Measurements from ENCODE around the gene GCM1. TPM values are rescaled to one million over a fixed set of nuclear protein-coding genes. Genes with fewer than 3 reads are reported as not detected.

Gene GCM1
- total RNA-seq, 1 donor from 2014 or later, result 0.29 TPM

- TF ChIP-seq CTCF (IDR thresholded peaks at IDR 0.05), result no peak
- Mint-ChIP-seq H3K27me3 (no peaks in the 10 kb centered on the region), H3K4me1 (no peaks in the 10 kb centered on the region), H3K9me3 (peaks cover 2% of the 10 kb centered on the region), H3K36me3 (ENCODE audit: low read depth) (no peaks in the 10 kb centered on the region), H3K27ac (no peak overlapping the region), H3K4me3 (no peak overlapping the region)
- CTCF ChIA-PET, result interaction anchor here (0.6 kb wide), 1 partner anchor 543 kb away, joined by 4 read pairs; no protein-coding TSS in a partner anchor
- DNase-seq (no peak), ATAC-seq (ENCODE audit: low read depth) (no peak)
- intact Hi-C loops (cut with micrococcal nuclease), result no loop called here
- POLR2A ChIA-PET, result no interaction called here
Measured at GRCh38 chr6:53112404-53112803, 36.2 kb downstream of the GCM1 start.

- Mint-ChIP-seq H3K27ac (no peak overlapping the region), H3K9me3 (peaks cover 2% of the 10 kb centered on the region), H3K4me1 (no peaks in the 10 kb centered on the region), H3K4me3 (no peak overlapping the region), H3K27me3 (no peaks in the 10 kb centered on the region), H3K36me3 (ENCODE audit: low read depth) (no peaks in the 10 kb centered on the region)
- TF ChIP-seq CTCF (IDR thresholded peaks at IDR 0.05), result no peak
- POLR2A ChIA-PET, result no interaction called here
- DNase-seq (no peak), ATAC-seq (ENCODE audit: low read depth) (no peak)
- intact Hi-C loops (cut with micrococcal nuclease), result no loop called here
- CTCF ChIA-PET, result no interaction called here
Measured at GRCh38 chr6:53111865-53112264, 36.8 kb downstream of the GCM1 start.

- ATAC-seq (ENCODE audit: low read depth) (no peak), DNase-seq (no peak)
- no peak for TF ChIP-seq CTCF (IDR thresholded peaks at IDR 0.05)
- Mint-ChIP-seq H3K27ac (no peak overlapping the region), H3K27me3 (no peaks in the 10 kb centered on the region), H3K4me3 (no peak overlapping the region), H3K4me1 (no peaks in the 10 kb centered on the region), H3K36me3 (ENCODE audit: low read depth) (no peaks in the 10 kb centered on the region), H3K9me3 (no peaks in the 10 kb centered on the region)
- intact Hi-C loops (cut with micrococcal nuclease), result no loop called here
- ChIA-PET POLR2A (no interaction called here), CTCF (no interaction called here)
Measured at GRCh38 chr6:53109612-53110011, 39.0 kb downstream of the GCM1 start.

GRCh38 chr6:53107091-53107490 is 41.5 kb downstream of the GCM1 start:
- TF ChIP-seq CTCF (IDR thresholded peaks at IDR 0.05), result no peak
- Mint-ChIP-seq H3K27ac (no peak overlapping the region), H3K4me3 (no peak overlapping the region), H3K36me3 (ENCODE audit: low read depth) (peaks cover 6% of the 10 kb centered on the region), H3K9me3 (no peaks in the 10 kb centered on the region), H3K27me3 (no peaks in the 10 kb centered on the region), H3K4me1 (no peaks in the 10 kb centered on the region)
- CTCF ChIA-PET, result no interaction called here
- ATAC-seq (ENCODE audit: low read depth) (no peak), DNase-seq (no peak)
- POLR2A ChIA-PET, result no interaction called here
- intact Hi-C loops (cut with micrococcal nuclease), result no loop called here

GRCh38 chr6:53104916-53105315 is 43.7 kb downstream of the GCM1 start:
- intact Hi-C loops (cut with micrococcal nuclease), result loop anchor here (1.0 kb wide), 3 partner anchors 379 to 623 kb away; no protein-coding TSS in a partner anchor
- no peak for ATAC-seq (ENCODE audit: low read depth)
- peaks cover 23% of the 10 kb centered on the region for H3K36me3 Mint-ChIP-seq (ENCODE audit: low read depth)
- no peak overlapping the region for H3K27ac Mint-ChIP-seq
- CTCF ChIA-PET, result interaction anchor here (1.0 to 1.2 kb wide), 2 partner anchors 379 kb away, joined by 3 to 4 read pairs; no protein-coding TSS in a partner anchor
- H3K4me1 Mint-ChIP-seq, result no peaks in the 10 kb centered on the region
- no peaks in the 10 kb centered on the region for H3K9me3 Mint-ChIP-seq
- H3K4me3 Mint-ChIP-seq, result no peak overlapping the region
- POLR2A ChIA-PET, result no interaction called here
- DNase-seq, result no peak
- TF ChIP-seq CTCF (IDR thresholded peaks at IDR 0.05), result no peak
- no peaks in the 10 kb centered on the region for H3K27me3 Mint-ChIP-seq
